Measurements from ENCODE around the gene GATAD1. TPM values are rescaled to one million over a fixed set of nuclear protein-coding genes. Genes with fewer than 3 reads are reported as not detected.

GATAD1 gene
- total RNA-seq, 2 donors from 2014 or later, result 47.8 to 69.8 TPM

DNA sequence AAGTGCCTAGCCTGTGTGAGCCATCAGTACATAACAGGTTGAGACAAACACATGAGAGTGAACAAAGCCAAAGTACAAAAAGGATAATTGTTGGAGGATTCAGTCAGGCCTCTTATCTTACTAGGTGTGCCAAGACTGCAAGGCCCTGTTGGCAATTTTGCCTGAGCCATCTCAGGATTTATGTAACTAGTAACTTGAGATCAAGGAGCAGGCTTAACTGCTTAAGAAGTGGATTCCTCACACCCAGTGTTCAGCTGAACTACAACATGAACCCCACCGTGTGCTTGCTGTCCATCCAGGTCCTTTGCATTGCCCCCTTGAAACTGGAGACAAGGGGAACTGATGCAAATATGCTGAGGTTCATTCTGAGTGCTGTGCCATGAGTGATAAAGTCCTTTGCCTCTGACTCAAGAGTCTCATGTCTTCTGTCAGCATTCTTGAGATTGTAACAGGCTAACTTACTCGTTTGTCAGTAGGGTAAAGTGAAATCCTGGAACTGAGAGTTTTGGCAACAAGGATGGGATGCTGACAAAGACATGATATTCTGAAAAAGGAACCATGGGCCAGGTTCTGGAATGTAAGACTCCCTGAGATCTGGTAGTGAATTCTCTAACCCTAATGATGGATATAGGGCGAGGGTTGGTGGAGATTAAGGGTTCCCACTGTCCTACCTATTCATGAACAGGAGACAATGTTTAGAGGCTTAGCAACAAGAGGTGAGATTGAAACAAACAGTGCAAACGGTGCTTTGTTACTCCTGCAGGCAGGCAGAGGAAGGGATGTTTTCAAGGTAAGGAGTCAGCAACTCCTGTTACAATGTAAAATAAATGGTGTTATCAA is 44.1 kb upstream of the GATAD1 start:
- Mint-ChIP-seq H3K27ac (peak overlapping the region; percentile 83), H3K4me1 (peaks cover 18% of the 10 kb centered on the region), H3K9me3 (no peaks in the 10 kb centered on the region), H3K4me3 (no peak overlapping the region), H3K36me3 (ENCODE audit: low read depth) (peaks cover 12% of the 10 kb centered on the region), H3K27me3 (ENCODE audit: insufficient read depth) (no peaks in the 10 kb centered on the region)
- H3K27me3 ChIP-seq (ENCODE audit: control insufficient read depth, insufficient read depth, low read length, poor library complexity, severe bottlenecking), result no peaks in the 10 kb centered on the region
- WGBS, 2 experiments (ENCODE audit: insufficient coverage in 1 of 2, insufficient read length in 1 of 2), result 57 to 73% methylated on average over 3 to 4 of the region's 4 CpGs
- no peak overlapping the region for H3K4me3 ChIP-seq (ENCODE audit: low read length)
- no peak overlapping the region for H3K9ac ChIP-seq (ENCODE audit: extremely low read depth, low read length, poor library complexity, severe bottlenecking)
- TF ChIP-seq, protein P1, sequence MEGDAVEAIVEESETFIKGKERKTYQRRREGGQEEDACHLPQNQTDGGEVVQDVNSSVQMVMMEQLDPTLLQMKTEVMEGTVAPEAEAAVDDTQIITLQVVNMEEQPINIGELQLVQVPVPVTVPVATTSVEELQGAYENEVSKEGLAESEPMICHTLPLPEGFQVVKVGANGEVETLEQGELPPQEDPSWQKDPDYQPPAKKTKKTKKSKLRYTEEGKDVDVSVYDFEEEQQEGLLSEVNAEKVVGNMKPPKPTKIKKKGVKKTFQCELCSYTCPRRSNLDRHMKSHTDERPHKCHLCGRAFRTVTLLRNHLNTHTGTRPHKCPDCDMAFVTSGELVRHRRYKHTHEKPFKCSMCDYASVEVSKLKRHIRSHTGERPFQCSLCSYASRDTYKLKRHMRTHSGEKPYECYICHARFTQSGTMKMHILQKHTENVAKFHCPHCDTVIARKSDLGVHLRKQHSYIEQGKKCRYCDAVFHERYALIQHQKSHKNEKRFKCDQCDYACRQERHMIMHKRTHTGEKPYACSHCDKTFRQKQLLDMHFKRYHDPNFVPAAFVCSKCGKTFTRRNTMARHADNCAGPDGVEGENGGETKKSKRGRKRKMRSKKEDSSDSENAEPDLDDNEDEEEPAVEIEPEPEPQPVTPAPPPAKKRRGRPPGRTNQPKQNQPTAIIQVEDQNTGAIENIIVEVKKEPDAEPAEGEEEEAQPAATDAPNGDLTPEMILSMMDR (conservative IDR thresholded peaks at IDR 0.05), result peak; percentile 46
- no peak for DNase-seq
- peaks cover 13% of the 10 kb centered on the region for H3K4me1 ChIP-seq (ENCODE audit: control insufficient read depth, insufficient read depth, low read length)
- H3K36me3 ChIP-seq (ENCODE audit: control insufficient read depth, insufficient read depth, low read length), result peaks cover 29% of the 10 kb centered on the region
- no peak overlapping the region for H3K27ac ChIP-seq (ENCODE audit: low read depth, low read length)
- no peaks in the 10 kb centered on the region for H3K9me3 ChIP-seq (ENCODE audit: control insufficient read depth, low read length)

DNA sequence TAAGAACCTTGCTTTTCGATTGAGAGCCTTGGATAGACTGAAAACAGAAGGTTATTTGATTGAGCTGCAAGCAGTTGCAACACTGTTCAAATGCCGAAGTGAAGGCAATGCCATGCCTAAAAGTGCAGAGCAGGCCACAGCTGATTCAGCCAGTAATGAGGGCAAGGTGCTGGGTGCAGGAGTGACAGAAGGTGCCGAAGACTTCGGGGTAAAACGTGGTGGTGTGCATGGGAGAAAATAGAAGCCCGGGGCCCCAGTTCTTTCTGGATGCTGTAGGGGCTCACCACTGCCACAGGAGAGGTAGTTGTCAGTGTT is 43.6 kb upstream of the GATAD1 start:
- peaks cover 13% of the 10 kb centered on the region for H3K4me1 ChIP-seq (ENCODE audit: control insufficient read depth, insufficient read depth, low read length)
- H3K36me3 Mint-ChIP-seq (ENCODE audit: low read depth), result peaks cover 6% of the 10 kb centered on the region
- peaks cover 18% of the 10 kb centered on the region for H3K4me1 Mint-ChIP-seq
- peak overlapping the region; percentile 83 for H3K27ac Mint-ChIP-seq
- H3K4me3 ChIP-seq (ENCODE audit: low read length), result no peak overlapping the region
- no peaks in the 10 kb centered on the region for H3K27me3 Mint-ChIP-seq (ENCODE audit: insufficient read depth)
- TF ChIP-seq, protein P1 (conservative IDR thresholded peaks at IDR 0.05), result no peak
- H3K27ac ChIP-seq (ENCODE audit: low read depth, low read length), result no peak overlapping the region
- no peaks in the 10 kb centered on the region for H3K9me3 ChIP-seq (ENCODE audit: control insufficient read depth, low read length)
- 92 to 98% methylated on average over 6 of the region's 6 CpGs for WGBS, 2 experiments (ENCODE audit: insufficient coverage in 1 of 2, insufficient read length in 1 of 2)
- no peak overlapping the region for H3K4me3 Mint-ChIP-seq
- no peaks in the 10 kb centered on the region for H3K27me3 ChIP-seq (ENCODE audit: control insufficient read depth, insufficient read depth, low read length, poor library complexity, severe bottlenecking)
- H3K9ac ChIP-seq (ENCODE audit: extremely low read depth, low read length, poor library complexity, severe bottlenecking), result no peak overlapping the region
- DNase-seq, result peak; percentile 51
- H3K9me3 Mint-ChIP-seq, result no peaks in the 10 kb centered on the region
- H3K36me3 ChIP-seq (ENCODE audit: control insufficient read depth, insufficient read depth, low read length), result peaks cover 23% of the 10 kb centered on the region

GRCh38 chr7:92404170-92404614 is 43.1 kb upstream of the GATAD1 start:
- Histone ChIP-seq H3K27ac (ENCODE audit: low read depth, low read length) (no peak overlapping the region), H3K9me3 (ENCODE audit: control insufficient read depth, low read length) (no peaks in the 10 kb centered on the region), H3K4me1 (ENCODE audit: control insufficient read depth, insufficient read depth, low read length) (peaks cover 13% of the 10 kb centered on the region), H3K4me3 (ENCODE audit: low read length) (no peak overlapping the region), H3K9ac (ENCODE audit: extremely low read depth, low read length, poor library complexity, severe bottlenecking) (no peak overlapping the region), H3K36me3 (ENCODE audit: control insufficient read depth, insufficient read depth, low read length) (peaks cover 18% of the 10 kb centered on the region), H3K27me3 (ENCODE audit: control insufficient read depth, insufficient read depth, low read length, poor library complexity, severe bottlenecking) (no peaks in the 10 kb centered on the region)
- no peaks in the 10 kb centered on the region for H3K9me3 Mint-ChIP-seq
- H3K36me3 Mint-ChIP-seq (ENCODE audit: low read depth), result peaks cover 2% of the 10 kb centered on the region
- DNase-seq, result peak; percentile 55
- WGBS, 2 experiments (ENCODE audit: insufficient coverage in 1 of 2, insufficient read length in 1 of 2), result 82 to 100% methylated on average over 1 to 6 of the region's 6 CpGs
- peaks cover 18% of the 10 kb centered on the region for H3K4me1 Mint-ChIP-seq
- H3K27me3 Mint-ChIP-seq (ENCODE audit: insufficient read depth), result no peaks in the 10 kb centered on the region
- H3K4me3 Mint-ChIP-seq, result no peak overlapping the region
- TF ChIP-seq, protein P1 (conservative IDR thresholded peaks at IDR 0.05), result peak; percentile 68
- H3K27ac Mint-ChIP-seq, result peak overlapping the region; percentile 83
